SK-N-SH (cell line): ENCODE data around the gene GRK2. TPM values are rescaled to one million over a fixed set of nuclear protein-coding genes. Genes with fewer than 3 reads are reported as not detected.

Source experiments
- CTCF ChIA-PET: fragments of 300-600, 350-600 bp; formaldehyde crosslinking; extraction: SDS; loops from one replicate; lab custom pipeline; 2021; lab: Yijun Ruan, JAX
- POLR2A ChIA-PET: fragments of 350-600 bp; sonication (Branson Sonifier 250); formaldehyde crosslinking; extraction: SDS; loops from one replicate; lab custom pipeline; 2020; ENCODE audit warnings: antibody characterized with exemption, inconsistent platforms; lab: Yijun Ruan, JAX
- DNase-seq: peaks from one replicate; pipeline ENCODE4 v3.0.0; 2012
- H2AFZ ChIP-seq: fragments of 200-600 bp; sonication (generic); 2 replicates; pipeline ENCODE4 v1.8.1; 2016; ENCODE audit warnings: antibody characterized with exemption, mild to moderate bottlenecking, low read depth
- H3F3A ChIP-seq: fragments of 200-600 bp; sonication (generic); replicated peaks from 2 replicates; pipeline ENCODE3; 2016; ENCODE audit warnings: antibody characterized with exemption, mild to moderate bottlenecking; ENCODE audit not compliant: insufficient read depth
- H3K27ac ChIP-seq, 2 experiments: fragments of 200-500 bp in 1 of 2; fragments of 200-600 bp in 1 of 2; sonication (Bioruptor generic) in 1 of 2; sonication (generic), shearing (Covaris generic) in 1 of 2; 2 replicates each; pipeline versions ENCODE4 v1.5.1 to v1.6.1; 2014 to 2016; ENCODE audit warnings: low read depth in 2 of 2, inconsistent platforms in 1 of 2, low read length in 1 of 2, mild to moderate bottlenecking in 1 of 2, mixed read lengths in 1 of 2
- H3K27me3 ChIP-seq: fragments of 200-600 bp; sonication (generic), shearing (Covaris generic); 2 replicates; pipeline ENCODE4 v1.6.1; 2016; ENCODE audit warnings: mixed run types; ENCODE audit not compliant: insufficient read depth
- H3K36me3 ChIP-seq, 2 experiments: fragments of 200-500 bp in 1 of 2; fragments of 200-600 bp in 1 of 2; sonication (Bioruptor generic) in 1 of 2; sonication (generic) in 1 of 2; replicated peaks in 1 of 2; 2 replicates each; pipeline versions ENCODE3 to v1.5.1; 2014 to 2016; ENCODE audit warnings: low read length in 1 of 2, mild to moderate bottlenecking in 1 of 2; ENCODE audit not compliant: insufficient read depth in 2 of 2, control insufficient read depth in 1 of 2
- H3K4me1 ChIP-seq, 2 experiments: fragments of 200-500 bp in 1 of 2; fragments of 200-600 bp in 1 of 2; sonication (Bioruptor generic) in 1 of 2; sonication (generic), shearing (Covaris generic) in 1 of 2; 2 replicates each; pipeline versions ENCODE4 v1.5.1 to v1.6.1; 2014 to 2016; ENCODE audit warnings: low read depth in 1 of 2, low read length in 1 of 2, mixed run types in 1 of 2; ENCODE audit not compliant: insufficient read depth in 2 of 2, control insufficient read depth in 1 of 2
- H3K4me2 ChIP-seq: fragments of 200-600 bp; sonication (generic), shearing (Covaris generic); 2 replicates; pipeline ENCODE4 v1.6.1; 2017; ENCODE audit warnings: mixed run types
- H3K4me3 ChIP-seq, 2 experiments: fragments of 200-500 bp in 1 of 2; fragments of 200-600 bp in 1 of 2; sonication (Bioruptor generic) in 1 of 2; sonication (generic), shearing (Covaris generic) in 1 of 2; 2 replicates each; pipeline versions ENCODE4 v1.5.1 to v1.8.1; 2014 to 2016; ENCODE audit warnings: low read depth in 2 of 2, inconsistent platforms in 1 of 2, low read length in 1 of 2, mild to moderate bottlenecking in 1 of 2, mixed read lengths in 1 of 2, moderate library complexity in 1 of 2
- H3K79me2 ChIP-seq: fragments of 200-600 bp; sonication (generic); 2 replicates; pipeline ENCODE4 v1.8.1; 2017; ENCODE audit warnings: mild to moderate bottlenecking; ENCODE audit not compliant: insufficient read depth
- H3K9ac ChIP-seq: fragments of 200-600 bp; sonication (generic); 2 replicates; pipeline ENCODE4 v1.6.1; 2017; ENCODE audit warnings: mixed run types
- H3K9me2 ChIP-seq: fragments of 200-600 bp; sonication (generic); 2 replicates; pipeline ENCODE4 v1.6.1; 2017; ENCODE audit warnings: mixed run types
- H3K9me3 ChIP-seq: fragments of 200-600 bp; sonication (generic); 2 replicates; pipeline ENCODE4 v1.6.1; 2017; ENCODE audit warnings: mixed run types, mild to moderate bottlenecking, moderate library complexity
- H4K20me1 ChIP-seq: fragments of 200-600 bp; sonication (generic); 2 replicates; pipeline ENCODE4 v1.6.1; 2017; ENCODE audit warnings: mild to moderate bottlenecking, mixed run types; ENCODE audit not compliant: insufficient read depth
- ELF1 ChIP-seq: IDR thresholded peaks from 2 replicates; pipeline ENCODE4 v1.4.0; 2012
- EZH2phosphoT487 ChIP-seq: fragments of 200-600 bp; sonication (generic); IDR thresholded peaks from 2 replicates; pipeline ENCODE4 v1.6.1; 2017; ENCODE audit warnings: low read depth, mixed run types, mild to moderate bottlenecking, antibody characterized with exemption, moderate library complexity, borderline replicate concordance
- FOXJ3 ChIP-seq: sonication (generic); formaldehyde crosslinking; IDR thresholded peaks from 2 replicates; pipeline ENCODE4 v1.5.1; 2020; ENCODE audit warnings: mild to moderate bottlenecking, missing genetic modification reagents
- FOXM1 ChIP-seq: IDR thresholded peaks from 2 replicates; pipeline ENCODE4 v1.4.0; 2012; ENCODE audit warnings: low read depth, mild to moderate bottlenecking
- GATA2 ChIP-seq: sonication (generic); formaldehyde crosslinking; IDR thresholded peaks from 2 replicates; pipeline ENCODE4 v1.5.0; 2020; ENCODE audit warnings: mild to moderate bottlenecking, missing genetic modification reagents
- MEF2A ChIP-seq: IDR thresholded peaks from 2 replicates; pipeline ENCODE4 v1.4.0; 2012; ENCODE audit warnings: low read depth, borderline replicate concordance
- NFIC ChIP-seq: IDR thresholded peaks from 2 replicates; pipeline ENCODE4 v1.4.0; 2012; ENCODE audit warnings: borderline replicate concordance
- NRF1 ChIP-seq: IDR thresholded peaks from 2 replicates; pipeline ENCODE4 v1.6.1; 2012; ENCODE audit warnings: low read depth, mild to moderate bottlenecking, low read length
- RCOR1 ChIP-seq: fragments of 150-350 bp; IDR thresholded peaks from 2 replicates; pipeline ENCODE4 v1.6.1; 2017; ENCODE audit warnings: antibody characterized with exemption, low read length
- RFX5 ChIP-seq: IDR thresholded peaks from 2 replicates; pipeline ENCODE4 v1.6.1; 2012; ENCODE audit warnings: mild to moderate bottlenecking, improper control_type of control experiment, low read length
- RXRA ChIP-seq: IDR thresholded peaks from 2 replicates; pipeline ENCODE4 v1.4.0; 2012; ENCODE audit warnings: low read depth, mild to moderate bottlenecking, borderline replicate concordance
- SIN3A ChIP-seq: IDR thresholded peaks from 2 replicates; pipeline ENCODE4 v1.6.1; 2012; ENCODE audit warnings: low read depth, mild to moderate bottlenecking, low read length, moderate library complexity, borderline replicate concordance
- SMC3 ChIP-seq: IDR thresholded peaks from 2 replicates; pipeline ENCODE4 v1.6.1; 2012; ENCODE audit warnings: low read depth, low read length, improper control_type of control experiment
- TAF1 ChIP-seq: IDR thresholded peaks from 2 replicates; pipeline ENCODE4 v1.6.1; 2012; ENCODE audit warnings: low read depth, mild to moderate bottlenecking, low read length, moderate library complexity, borderline replicate concordance
- TCF12 ChIP-seq: IDR thresholded peaks from 2 replicates; pipeline ENCODE4 v1.4.0; 2012
- TEAD4 ChIP-seq: IDR thresholded peaks from 2 replicates; pipeline ENCODE4 v1.4.0; 2012; ENCODE audit warnings: mild to moderate bottlenecking, borderline replicate concordance; ENCODE audit not compliant: insufficient read depth
- YY1 ChIP-seq: IDR thresholded peaks from 2 replicates; pipeline ENCODE4 v1.4.0; 2012; ENCODE audit warnings: low read depth, mild to moderate bottlenecking
- WGBS: methylation state at CpG from one replicate; pipeline ENCODE4 v1.1.6; 2017; ENCODE audit warnings: low lambda C conversion rate; 5-methylcytosine and 5-hydroxymethylcytosine counted together
- polyA plus RNA-seq, 3 experiments: library from polyadenylated mRNA; depleted of rRNA; stranded (reverse); fragments of >200 nt; gene quantifications; 2 replicates each; pipeline ENCODE4 v1.2.3, GENCODE V29; 2012
- TF ChIP-seq, protein P1 (sequence below): IDR thresholded peaks from 2 replicates; pipeline ENCODE4 v1.4.0; 2012; ENCODE audit warnings: low read depth, borderline replicate concordance
- TF ChIP-seq, protein P2 (sequence below): fragments of 150-350 bp; IDR thresholded peaks from 2 replicates; pipeline ENCODE4 v1.6.1; 2017; ENCODE audit warnings: antibody characterized with exemption, low read length, low read depth, borderline replicate concordance
- TF ChIP-seq, protein P3 (sequence below): IDR thresholded peaks from 2 replicates; pipeline ENCODE4 v1.4.0; 2012; ENCODE audit warnings: low read depth

Gene GRK2
- polyA plus RNA-seq, 1 of the 3 experiments (the other 2 are of a cell fraction) = 48.5 TPM

DNA sequence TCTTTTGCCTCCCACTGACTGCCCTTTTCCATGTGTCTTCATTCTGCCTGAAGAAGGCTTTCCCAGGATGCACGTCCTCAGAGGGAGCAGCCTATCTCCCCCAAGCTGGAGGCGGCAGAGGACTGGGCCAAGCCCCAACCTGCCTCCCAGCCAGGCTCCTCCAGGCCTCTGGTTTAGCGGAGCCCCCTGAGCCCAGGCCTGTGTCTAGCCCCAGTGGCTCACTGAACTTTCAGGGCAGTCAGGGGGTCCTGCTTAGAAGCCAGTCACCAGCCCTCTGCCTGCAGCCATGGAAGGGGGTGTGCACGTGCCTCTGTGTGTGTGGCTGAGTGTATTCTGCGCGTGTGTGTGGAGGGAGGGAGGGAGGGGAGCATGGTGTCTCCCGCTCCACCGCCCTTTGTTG, 10.4 kb upstream of the GRK2 start:
- H3K4me1 ChIP-seq = no peaks in the 10 kb centered on the region

DNA sequence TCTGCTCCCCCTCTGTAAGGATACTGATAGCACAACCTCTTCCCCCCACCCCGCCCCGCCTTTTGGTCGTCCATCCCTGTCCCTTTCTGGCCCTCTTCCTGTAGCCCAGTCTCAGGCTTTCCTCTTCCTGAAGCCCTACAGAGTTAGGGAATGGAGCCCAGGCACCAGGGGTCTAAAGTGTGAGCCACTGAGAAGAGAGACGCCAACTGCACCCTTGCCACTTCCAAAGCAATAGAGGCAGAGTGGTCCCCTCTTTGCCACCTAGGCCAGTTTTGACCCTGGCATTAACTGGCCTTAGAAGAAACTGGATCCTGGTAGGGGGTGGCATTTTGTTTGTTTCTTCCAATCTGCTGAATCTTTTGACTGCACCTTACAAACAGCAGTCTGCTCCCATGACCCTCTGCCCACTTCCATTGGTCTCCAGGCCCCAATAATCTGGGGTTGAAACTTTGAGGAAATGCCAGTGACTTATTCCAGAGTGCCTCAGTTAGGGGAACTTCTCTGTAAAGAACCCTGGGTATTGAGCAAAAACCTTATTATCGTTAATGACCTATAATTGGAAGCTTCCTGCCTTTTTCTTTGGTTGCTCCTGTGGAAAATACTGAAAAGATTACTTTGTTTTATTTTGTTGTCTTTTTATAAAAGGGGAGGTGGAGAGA, 9.7 kb upstream of the GRK2 start:
- Histone ChIP-seq H3K9me2 (no peaks in the 10 kb centered on the region), H3K9me3 (no peaks in the 10 kb centered on the region), H4K20me1 (no peaks in the 10 kb centered on the region), H3K27ac (no peak overlapping the region), H3K4me3 (no peak overlapping the region), H3F3A (peaks cover 13% of the 10 kb centered on the region), H3K36me3 (peaks cover 46 to 58% of the 10 kb centered on the region in 2 experiments), H2AFZ (no peak overlapping the region), H3K27me3 (no peaks in the 10 kb centered on the region), H3K4me1 (peaks cover 0 to 2% of the 10 kb centered on the region in 2 experiments; a peak in 1 of 4 replicates), H3K79me2 (no peaks in the 10 kb centered on the region), H3K9ac (no peak overlapping the region), H3K4me2 (no peak overlapping the region)
- 92% methylated on average over 5 of the region's 5 CpGs for WGBS
- ChIA-PET CTCF (interaction anchor here (1.2 to 1.4 kb wide), 3 partner anchors 10 to 135 kb away, joined by 3 to 4 read pairs (median 3); partner anchors contain the start of gene RAD9A), POLR2A (no interaction called here)
- TF ChIP-seq SMC3 (no peak), NRF1 (no peak), RXRA (no peak)
- DNase-seq = no peak

More for the DNA sequence above, 10.4 kb upstream of the GRK2 start:
- H3K9ac ChIP-seq = no peak overlapping the region
- H3K4me2 ChIP-seq = no peak overlapping the region
- no peak overlapping the region for H3K4me3 ChIP-seq
- DNase-seq = no peak
- 93% methylated on average over 8 of the region's 8 CpGs for whole genome bisulfite sequencing
- H3K9me2 ChIP-seq = no peaks in the 10 kb centered on the region
- H3K9me3 ChIP-seq = no peaks in the 10 kb centered on the region
- H4K20me1 ChIP-seq = no peaks in the 10 kb centered on the region
- H3K36me3 ChIP-seq = peaks cover 46 to 65% of the 10 kb centered on the region in 2 experiments
- H3K27me3 ChIP-seq = no peaks in the 10 kb centered on the region
- TF ChIP-seq NFIC = no peak
- TF ChIP-seq RFX5 = no peak
- TF ChIP-seq MEF2A = no peak
- TF ChIP-seq RCOR1 = no peak
- TF ChIP-seq TEAD4 = no peak
- no peak for TF ChIP-seq TCF12
- TF ChIP-seq YY1 = no peak
- TF ChIP-seq, all 33 proteins: peak for 0
- no peak overlapping the region for H3K27ac ChIP-seq
- no peaks in the 10 kb centered on the region for H3K79me2 ChIP-seq
- POLR2A ChIA-PET = no interaction called here
- H2AFZ ChIP-seq = no peak overlapping the region
- CTCF ChIA-PET = interaction anchor here (1.2 to 1.4 kb wide), 3 partner anchors 11 to 136 kb away, joined by 3 to 4 read pairs (median 3); partner anchors contain the start of gene RAD9A
- H3F3A ChIP-seq = peaks cover 13% of the 10 kb centered on the region

DNA sequence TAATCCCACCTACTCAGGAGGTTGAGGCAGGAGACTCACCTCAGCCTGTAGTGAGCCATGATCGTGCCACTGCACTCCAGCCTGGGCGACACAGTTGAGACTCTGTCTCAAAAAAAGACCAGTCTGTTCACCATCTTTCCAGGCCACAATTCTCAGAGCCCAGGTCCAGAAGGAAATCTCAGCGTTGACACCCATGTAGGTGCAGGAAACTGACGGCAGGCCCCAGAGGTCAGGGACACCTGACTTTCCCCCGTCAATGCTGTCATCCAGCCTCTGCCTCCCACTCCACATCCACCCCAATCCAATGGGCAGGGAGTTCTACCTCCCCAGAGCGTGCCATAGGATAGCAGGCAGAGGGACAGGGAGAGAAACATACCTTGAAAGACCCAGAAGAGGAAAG, 5.9 kb upstream of the GRK2 start:
- Histone ChIP-seq H4K20me1 (no peaks in the 10 kb centered on the region), H3K9me3 (no peaks in the 10 kb centered on the region), H2AFZ (no peak overlapping the region), H3K4me2 (no peak overlapping the region), H3K4me3 (no peak overlapping the region), H3F3A (peaks cover 25% of the 10 kb centered on the region), H3K9ac (no peak overlapping the region), H3K4me1 (peaks cover 9 to 15% of the 10 kb centered on the region in 2 experiments; a peak in 2 of 4 replicates), H3K79me2 (no peaks in the 10 kb centered on the region), H3K27me3 (no peaks in the 10 kb centered on the region), H3K9me2 (no peaks in the 10 kb centered on the region), H3K27ac (no peak overlapping the region), H3K36me3 (peaks cover 15 to 20% of the 10 kb centered on the region in 2 experiments)
- DNase-seq = no peak
- ChIA-PET CTCF (no interaction called here), POLR2A (no interaction called here)
- WGBS = 96% methylated on average over 5 of the region's 6 CpGs
- TF ChIP-seq GATA2 (CRISPR knock-in tag) (no peak), ELF1 (no peak), EZH2phosphoT487 (no peak), TAF1 (no peak), SIN3A (no peak), FOXJ3 (CRISPR knock-in tag) (no peak), FOXM1 (no peak), RCOR1 (no peak)
- TF ChIP-seq, protein P1, sequence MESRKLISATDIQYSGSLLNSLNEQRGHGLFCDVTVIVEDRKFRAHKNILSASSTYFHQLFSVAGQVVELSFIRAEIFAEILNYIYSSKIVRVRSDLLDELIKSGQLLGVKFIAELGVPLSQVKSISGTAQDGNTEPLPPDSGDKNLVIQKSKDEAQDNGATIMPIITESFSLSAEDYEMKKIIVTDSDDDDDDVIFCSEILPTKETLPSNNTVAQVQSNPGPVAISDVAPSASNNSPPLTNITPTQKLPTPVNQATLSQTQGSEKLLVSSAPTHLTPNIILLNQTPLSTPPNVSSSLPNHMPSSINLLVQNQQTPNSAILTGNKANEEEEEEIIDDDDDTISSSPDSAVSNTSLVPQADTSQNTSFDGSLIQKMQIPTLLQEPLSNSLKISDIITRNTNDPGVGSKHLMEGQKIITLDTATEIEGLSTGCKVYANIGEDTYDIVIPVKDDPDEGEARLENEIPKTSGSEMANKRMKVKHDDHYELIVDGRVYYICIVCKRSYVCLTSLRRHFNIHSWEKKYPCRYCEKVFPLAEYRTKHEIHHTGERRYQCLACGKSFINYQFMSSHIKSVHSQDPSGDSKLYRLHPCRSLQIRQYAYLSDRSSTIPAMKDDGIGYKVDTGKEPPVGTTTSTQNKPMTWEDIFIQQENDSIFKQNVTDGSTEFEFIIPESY = no peak
- TF ChIP-seq, protein P2, sequence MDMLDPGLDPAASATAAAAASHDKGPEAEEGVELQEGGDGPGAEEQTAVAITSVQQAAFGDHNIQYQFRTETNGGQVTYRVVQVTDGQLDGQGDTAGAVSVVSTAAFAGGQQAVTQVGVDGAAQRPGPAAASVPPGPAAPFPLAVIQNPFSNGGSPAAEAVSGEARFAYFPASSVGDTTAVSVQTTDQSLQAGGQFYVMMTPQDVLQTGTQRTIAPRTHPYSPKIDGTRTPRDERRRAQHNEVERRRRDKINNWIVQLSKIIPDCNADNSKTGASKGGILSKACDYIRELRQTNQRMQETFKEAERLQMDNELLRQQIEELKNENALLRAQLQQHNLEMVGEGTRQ = no peak
- TF ChIP-seq, protein P3, sequence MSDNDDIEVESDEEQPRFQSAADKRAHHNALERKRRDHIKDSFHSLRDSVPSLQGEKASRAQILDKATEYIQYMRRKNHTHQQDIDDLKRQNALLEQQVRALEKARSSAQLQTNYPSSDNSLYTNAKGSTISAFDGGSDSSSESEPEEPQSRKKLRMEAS = no peak
